Progenitor cell of endocrine pancreas (in vitro differentiated cells): Measurements from ENCODE around the gene ABCB11. TPM values are rescaled to one million over a fixed set of nuclear protein-coding genes. Genes with fewer than 3 reads are reported as not detected.
"Not testable (repeated sequence)": the region's sequence is repeated elsewhere in the genome, so short reads cannot be mapped to it uniquely, and the experiment has no call there.

Source experiments
- DNase-seq: peaks from one replicate; pipeline ENCODE4 v3.0.0; 2021; ENCODE audit warnings: low spot score; ENCODE audit not compliant: unreplicated experiment
- H3K27ac Mint-ChIP-seq: 2 replicates; pipeline ENCODE4 v1.8.0; 2021; ENCODE audit warnings: mild to moderate bottlenecking, moderate library complexity, mixed read lengths
- H3K27me3 Mint-ChIP-seq: 2 replicates; pipeline ENCODE4 v1.8.0; 2021; ENCODE audit warnings: mixed read lengths
- H3K36me3 Mint-ChIP-seq: 2 replicates; pipeline ENCODE4 v1.8.0; 2022; ENCODE audit warnings: mixed read lengths; ENCODE audit not compliant: insufficient read depth
- H3K4me1 Mint-ChIP-seq: 2 replicates; pipeline ENCODE4 v1.8.0; 2021; ENCODE audit warnings: low read depth, mixed read lengths
- H3K4me3 Mint-ChIP-seq: 2 replicates; pipeline ENCODE4 v1.8.0; 2021; ENCODE audit warnings: low read depth, mild to moderate bottlenecking, moderate library complexity, mixed read lengths
- H3K9me3 Mint-ChIP-seq: 2 replicates; pipeline ENCODE4 v1.8.0; 2021; ENCODE audit warnings: low read depth, mixed read lengths
- total RNA-seq: library from RNA; stranded (reverse); gene quantifications from 2 replicates; pipeline ENCODE4 v1.2.1, GENCODE V29; 2021
- TF ChIP-seq, protein P1 (sequence below): fragments of 200-600 bp; sonication (generic); IDR thresholded peaks from one replicate; pipeline ENCODE4 v1.5.0; 2021; ENCODE audit warnings: antibody characterized with exemption, mild to moderate bottlenecking; ENCODE audit not compliant: unreplicated experiment

ABCB11 gene
- total RNA-seq, 1 donor from 2014 or later = 0.24 TPM

DNA sequence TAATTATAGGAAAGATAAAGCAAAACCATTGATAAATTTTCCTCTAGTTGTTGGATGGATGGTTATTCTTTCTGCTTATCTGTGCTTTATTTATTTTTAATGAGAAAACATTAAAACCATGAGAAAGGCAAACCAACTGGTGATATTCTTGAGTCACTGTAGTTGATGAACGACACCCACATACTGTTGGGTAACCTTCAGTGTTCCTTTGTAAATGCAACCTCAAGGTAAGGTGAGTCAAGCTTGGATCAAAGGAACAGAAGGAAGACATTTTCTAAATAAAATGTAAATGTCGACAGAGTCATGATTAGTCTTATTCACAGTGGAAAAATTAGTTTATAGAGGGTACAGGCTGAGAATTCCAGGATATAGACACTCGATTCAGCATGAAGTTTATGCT is 12.7 kb downstream of the ABCB11 start:
- Mint-ChIP-seq H3K27me3 (peaks cover 35% of the 10 kb centered on the region), H3K4me3 (no peak overlapping the region), H3K9me3 (no peaks in the 10 kb centered on the region), H3K27ac (no peak overlapping the region), H3K4me1 (peaks cover 6% of the 10 kb centered on the region), H3K36me3 (no peaks in the 10 kb centered on the region)
- no peak for DNase-seq
- TF ChIP-seq, protein P1, sequence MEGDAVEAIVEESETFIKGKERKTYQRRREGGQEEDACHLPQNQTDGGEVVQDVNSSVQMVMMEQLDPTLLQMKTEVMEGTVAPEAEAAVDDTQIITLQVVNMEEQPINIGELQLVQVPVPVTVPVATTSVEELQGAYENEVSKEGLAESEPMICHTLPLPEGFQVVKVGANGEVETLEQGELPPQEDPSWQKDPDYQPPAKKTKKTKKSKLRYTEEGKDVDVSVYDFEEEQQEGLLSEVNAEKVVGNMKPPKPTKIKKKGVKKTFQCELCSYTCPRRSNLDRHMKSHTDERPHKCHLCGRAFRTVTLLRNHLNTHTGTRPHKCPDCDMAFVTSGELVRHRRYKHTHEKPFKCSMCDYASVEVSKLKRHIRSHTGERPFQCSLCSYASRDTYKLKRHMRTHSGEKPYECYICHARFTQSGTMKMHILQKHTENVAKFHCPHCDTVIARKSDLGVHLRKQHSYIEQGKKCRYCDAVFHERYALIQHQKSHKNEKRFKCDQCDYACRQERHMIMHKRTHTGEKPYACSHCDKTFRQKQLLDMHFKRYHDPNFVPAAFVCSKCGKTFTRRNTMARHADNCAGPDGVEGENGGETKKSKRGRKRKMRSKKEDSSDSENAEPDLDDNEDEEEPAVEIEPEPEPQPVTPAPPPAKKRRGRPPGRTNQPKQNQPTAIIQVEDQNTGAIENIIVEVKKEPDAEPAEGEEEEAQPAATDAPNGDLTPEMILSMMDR = no peak

DNA sequence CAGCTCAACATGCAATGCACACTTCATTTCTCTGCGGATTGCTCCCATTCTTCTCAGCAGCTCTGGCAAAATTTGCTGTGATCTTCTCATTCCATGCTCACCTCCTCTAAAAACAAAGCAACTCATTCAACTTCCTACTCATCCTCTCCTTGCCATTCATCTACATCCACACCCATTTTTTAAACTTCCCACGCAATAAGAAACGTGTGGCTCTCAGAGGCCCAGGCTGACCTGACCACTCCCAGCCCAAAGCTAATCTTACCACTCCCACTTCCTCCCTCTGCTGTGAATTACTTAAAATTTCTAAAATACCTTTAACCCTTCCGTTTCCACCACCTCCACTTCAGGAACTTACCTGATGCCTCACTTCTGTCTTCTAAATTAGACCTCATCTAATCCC is 15.2 kb downstream of the ABCB11 start:
- H3K4me1 Mint-ChIP-seq = peaks cover 22% of the 10 kb centered on the region
- DNase-seq = no peak
- TF ChIP-seq, protein P1 = no peak
- no peaks in the 10 kb centered on the region for H3K9me3 Mint-ChIP-seq
- peaks cover 35% of the 10 kb centered on the region for H3K27me3 Mint-ChIP-seq
- no peaks in the 10 kb centered on the region for H3K36me3 Mint-ChIP-seq
- H3K27ac Mint-ChIP-seq = no peak overlapping the region
- no peak overlapping the region for H3K4me3 Mint-ChIP-seq

DNA sequence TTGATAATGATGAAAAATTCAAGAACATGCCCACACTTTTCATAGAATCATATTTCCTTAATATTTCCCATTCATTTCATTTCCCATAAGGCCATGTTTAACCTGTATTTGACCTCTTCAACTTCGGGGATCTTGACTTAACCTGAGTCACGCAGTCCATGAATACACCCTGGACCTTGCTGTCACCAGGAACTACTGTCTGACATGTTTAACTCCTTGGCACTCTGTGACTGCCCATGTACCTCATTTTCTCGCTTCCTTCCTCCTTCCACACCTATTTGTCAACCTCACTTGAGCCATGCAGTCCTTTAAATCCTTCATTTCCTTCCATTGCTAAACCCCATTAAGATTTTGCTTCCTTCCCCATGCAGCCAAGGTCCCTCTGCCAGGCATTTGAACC is 16.3 kb downstream of the ABCB11 start:
- TF ChIP-seq, protein P1 = no peak
- Mint-ChIP-seq H3K27me3 (peaks cover 34% of the 10 kb centered on the region), H3K27ac (no peak overlapping the region), H3K4me3 (no peak overlapping the region), H3K4me1 (peaks cover 31% of the 10 kb centered on the region), H3K36me3 (no peaks in the 10 kb centered on the region), H3K9me3 (no peaks in the 10 kb centered on the region)
- no peak for DNase-seq

DNA sequence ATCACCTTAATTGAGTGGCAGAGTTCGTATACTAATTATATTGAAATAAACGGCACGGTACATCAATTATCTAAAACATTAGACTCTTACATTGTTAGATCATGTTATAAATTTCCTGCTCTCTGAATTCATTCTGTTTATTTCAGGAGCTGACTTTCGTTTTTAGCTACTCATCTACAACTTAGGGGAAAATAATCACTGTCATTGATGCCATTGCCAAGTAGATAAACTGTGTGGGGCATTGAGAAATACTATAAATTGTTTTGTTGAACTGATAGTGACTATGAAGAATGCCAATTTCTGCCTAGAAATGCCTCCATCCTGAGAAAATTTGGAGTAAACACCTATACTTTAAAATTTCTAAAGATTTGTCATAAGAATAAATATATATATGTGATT is 17.5 kb downstream of the ABCB11 start:
- no peaks in the 10 kb centered on the region for H3K9me3 Mint-ChIP-seq
- TF ChIP-seq, protein P1 = no peak
- H3K36me3 Mint-ChIP-seq = no peaks in the 10 kb centered on the region

DNA sequence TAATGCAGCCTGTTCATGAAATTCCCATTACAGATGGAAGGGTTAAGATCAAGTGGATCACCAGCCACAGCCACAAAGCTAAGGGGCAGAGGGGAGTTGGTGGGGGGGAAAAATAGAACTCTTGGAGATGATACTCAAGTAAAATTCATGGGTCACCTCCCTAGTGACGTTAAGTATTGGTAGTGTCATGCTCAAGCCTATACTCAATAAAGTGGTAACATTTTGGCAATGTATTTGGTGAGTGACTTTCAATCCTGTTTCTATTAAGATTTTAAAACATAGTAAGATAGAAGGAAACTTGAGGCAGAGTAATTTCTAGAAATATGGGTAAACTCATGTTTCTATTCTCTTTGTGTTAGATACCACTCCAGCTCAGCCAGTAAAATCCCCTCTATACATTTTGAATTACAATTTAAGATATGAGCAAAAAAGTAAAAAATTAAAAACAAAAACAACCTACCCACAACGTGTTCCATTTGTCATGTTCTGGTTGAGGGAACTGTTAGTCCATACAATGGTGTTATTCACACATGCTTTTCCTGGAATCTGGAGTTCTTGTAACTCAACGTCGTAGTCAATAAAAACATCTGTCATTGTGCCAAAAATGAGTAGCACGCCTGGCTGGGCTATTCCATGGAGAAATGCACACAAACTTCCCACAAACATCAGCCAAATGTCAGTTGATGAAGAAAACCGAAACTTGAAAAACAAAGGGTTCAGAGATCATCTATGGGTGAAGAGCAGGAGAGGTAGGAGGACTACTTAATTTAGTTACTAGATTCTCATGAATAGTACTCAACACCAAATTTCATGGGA is 18.1 kb downstream of the ABCB11 start:
- Mint-ChIP-seq H3K9me3 (no peaks in the 10 kb centered on the region), H3K36me3 (no peaks in the 10 kb centered on the region), H3K4me1 (peaks cover 30% of the 10 kb centered on the region), H3K27me3 (peaks cover 26% of the 10 kb centered on the region), H3K4me3 (no peak overlapping the region), H3K27ac (no peak overlapping the region)
- TF ChIP-seq, protein P1 = no peak
- no peak for DNase-seq

More for the DNA sequence above, 17.5 kb downstream of the ABCB11 start:
- no peak for DNase-seq
- H3K4me1 Mint-ChIP-seq = peaks cover 31% of the 10 kb centered on the region
- H3K4me3 Mint-ChIP-seq = no peak overlapping the region
- peaks cover 24% of the 10 kb centered on the region for H3K27me3 Mint-ChIP-seq
- H3K27ac Mint-ChIP-seq = no peak overlapping the region

DNA sequence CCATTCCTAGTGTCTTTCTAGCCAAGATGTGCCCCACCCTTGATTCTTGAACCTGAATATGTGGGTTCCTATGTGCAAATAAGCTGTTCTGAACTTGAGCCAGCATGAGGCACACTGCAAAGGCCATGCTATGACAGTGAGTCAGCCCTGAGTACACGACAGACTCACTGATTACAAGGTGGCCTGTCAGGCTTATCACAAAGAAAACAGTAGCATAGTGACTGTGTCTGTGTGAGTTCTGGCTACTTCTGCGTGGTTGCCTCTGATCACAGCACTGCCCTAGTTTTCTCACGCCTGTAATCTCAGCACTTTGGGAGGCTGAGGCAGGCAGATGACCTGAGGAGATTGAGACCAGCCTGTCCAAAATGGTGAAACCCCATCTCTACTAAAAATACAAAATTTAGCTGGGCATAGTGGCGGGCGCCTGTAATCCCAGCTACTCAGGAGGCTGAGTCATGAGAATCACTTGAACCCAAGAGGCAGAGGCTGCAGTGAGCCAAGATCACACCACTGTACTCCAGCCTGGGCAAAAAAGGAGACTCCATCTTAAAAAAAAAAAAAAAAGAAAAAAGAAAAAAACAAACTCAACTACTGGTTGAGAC is 18.8 kb downstream of the ABCB11 start:
- not testable (repeated sequence) for H3K9me3 Mint-ChIP-seq, DNase-seq, H3K4me3 Mint-ChIP-seq, H3K36me3 Mint-ChIP-seq, H3K27ac Mint-ChIP-seq
- peaks cover 28% of the 10 kb centered on the region for H3K4me1 Mint-ChIP-seq
- peaks cover 26% of the 10 kb centered on the region for H3K27me3 Mint-ChIP-seq
